ENCODE data around the gene ASCL4. TPM values are rescaled to one million over a fixed set of nuclear protein-coding genes. Genes with fewer than 3 reads are reported as not detected.

Gene ASCL4
- total RNA-seq, 4 donors from 2014 or later, result not detected

- DNase-seq, result no peak
- in situ Hi-C loops (cut with MboI; ENCODE audit: low sequenced_read_pairs in 4 of 4), result no loop called here
- no peaks in the 10 kb centered on the region for H3K9me3 ChIP-seq
- no peaks in the 10 kb centered on the region for H3K36me3 ChIP-seq
- no peak for TF ChIP-seq POLR2A (IDR thresholded peaks at IDR 0.05)
- TF ChIP-seq CTCF (IDR thresholded peaks at IDR 0.05 in 4 of 5, conservative IDR thresholded peaks at IDR 0.05 in 1 of 5), result no peak
- H3K4me1 ChIP-seq, result no peaks in the 10 kb centered on the region
- ATAC-seq, result no peak
- H3K4me3 ChIP-seq, result no peak overlapping the region
- intact Hi-C loops (cut with DNase I; ENCODE audit: low total_unique reads), result no loop called here
- no peak overlapping the region for H3K27ac ChIP-seq
- no peaks in the 10 kb centered on the region for H3K27me3 ChIP-seq
These were observed 47.9 kb downstream of the ASCL4 start for GRCh38 chr12:107822356-107822755.

Other genes with a start within 250 kb of the ASCL4 start
- 10 to 100 TPM; 37.9 to 62.1 (median 48.0) TPM for gene PWP1, start 88.9 kb upstream of the ASCL4 start, total RNA-seq
- gene PRDM4, start 13.6 kb upstream of the ASCL4 start, total RNA-seq, result 10 to 100 TPM; 13.8 to 21.0 (median 19.2) TPM